HG02973 (cell line): Measurements from ENCODE around the gene RADIL.

Source experiments
- ATAC-seq: cut with Tn5 transposase; IDR thresholded peaks from one replicate; pipeline ENCODE4 v1.9.1; 2021; ENCODE audit warnings: moderate library complexity; ENCODE audit not compliant: unreplicated experiment

Gene RADIL

DNA sequence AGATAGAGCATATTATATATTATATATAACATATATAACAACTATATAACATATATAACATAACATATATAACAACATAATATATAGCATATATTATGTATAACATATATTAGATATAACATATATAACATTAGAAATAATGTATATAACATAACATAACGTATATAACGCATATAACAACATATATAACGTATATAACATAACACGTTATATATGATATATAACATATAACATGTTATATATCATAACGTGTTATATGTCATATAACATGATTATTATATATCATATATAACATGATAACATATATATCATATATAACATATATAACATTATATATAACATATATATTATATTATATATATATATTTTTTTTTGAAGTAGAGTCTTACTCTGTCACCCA lies 104.4 kb downstream of the RADIL start:
- ATAC-seq: no peak

DNA sequence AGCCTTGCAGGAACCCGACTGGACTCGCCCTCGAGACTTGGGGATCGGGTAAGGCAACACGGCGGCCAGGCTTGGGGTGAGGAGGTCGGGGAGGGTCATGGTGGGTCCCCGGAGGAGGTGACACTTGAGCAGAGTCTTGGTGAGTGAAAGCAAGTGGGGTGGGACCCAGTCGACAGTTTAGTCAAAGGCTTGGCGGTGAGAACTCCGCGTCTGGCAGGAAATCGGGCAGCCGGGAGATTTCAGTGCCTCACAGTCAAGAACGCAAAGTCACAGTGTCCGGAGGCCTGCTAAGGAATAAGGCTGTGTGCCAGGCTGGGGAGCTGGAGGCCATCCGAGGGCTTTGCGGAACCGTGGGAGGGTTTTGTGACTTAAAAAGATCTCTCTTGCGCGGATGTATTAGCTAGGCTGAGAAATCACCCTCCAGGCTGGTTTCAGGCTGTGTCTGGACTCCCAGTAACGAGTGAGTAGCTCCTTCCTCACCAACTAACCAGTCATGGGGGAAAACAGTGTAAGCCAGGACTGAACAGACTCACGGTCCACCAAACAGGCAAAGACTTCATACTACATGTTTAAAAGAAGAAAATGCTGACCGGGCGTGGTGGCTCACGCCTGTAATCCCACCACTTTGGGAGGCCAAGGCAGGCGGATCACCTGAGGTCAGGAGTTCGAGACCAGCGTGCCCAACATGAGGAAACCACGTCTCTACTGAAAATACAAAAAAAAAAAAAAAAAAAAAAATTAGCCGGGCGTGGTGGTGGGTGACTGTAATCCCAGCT lies 107.5 kb downstream of the RADIL start:
- peak; percentile 3 for ATAC-seq

DNA sequence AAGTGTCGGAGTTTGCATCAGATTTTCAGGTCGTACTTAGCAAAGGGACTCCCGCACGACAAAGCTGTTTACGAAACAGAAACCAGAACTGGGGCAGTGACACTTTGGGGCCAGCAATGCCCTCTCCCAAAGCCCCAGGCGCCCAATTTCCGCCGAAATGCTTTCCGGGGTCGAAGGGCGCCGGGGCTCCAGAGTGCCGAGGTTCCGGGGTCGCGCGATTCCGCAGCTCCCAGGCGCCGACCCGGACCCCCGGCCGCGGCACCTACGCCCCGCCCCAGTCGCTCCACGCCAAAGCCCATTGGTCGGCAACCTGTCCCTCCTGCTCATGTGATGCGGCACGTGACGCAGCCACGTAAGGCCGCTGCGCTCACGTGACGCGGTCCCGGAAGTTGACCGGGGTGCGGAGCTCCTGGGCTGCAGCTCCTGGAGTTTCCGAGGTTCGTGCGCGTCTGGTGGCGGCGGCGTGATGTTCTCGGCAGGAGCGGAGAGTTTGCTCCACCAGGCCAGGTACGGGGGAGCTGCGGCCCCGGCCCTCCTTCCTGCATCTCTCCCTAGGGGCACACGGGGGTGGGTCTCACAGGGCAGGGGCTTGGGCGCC lies 108.2 kb downstream of the RADIL start, which contains the start of gene AP5Z1:
TSS of gene AP5Z1 (plus strand) at position 374 of the 598 bp plus-strand sequence. CDS start at position 467, 93 bp downstream.
- peak; percentile 78 for ATAC-seq

DNA sequence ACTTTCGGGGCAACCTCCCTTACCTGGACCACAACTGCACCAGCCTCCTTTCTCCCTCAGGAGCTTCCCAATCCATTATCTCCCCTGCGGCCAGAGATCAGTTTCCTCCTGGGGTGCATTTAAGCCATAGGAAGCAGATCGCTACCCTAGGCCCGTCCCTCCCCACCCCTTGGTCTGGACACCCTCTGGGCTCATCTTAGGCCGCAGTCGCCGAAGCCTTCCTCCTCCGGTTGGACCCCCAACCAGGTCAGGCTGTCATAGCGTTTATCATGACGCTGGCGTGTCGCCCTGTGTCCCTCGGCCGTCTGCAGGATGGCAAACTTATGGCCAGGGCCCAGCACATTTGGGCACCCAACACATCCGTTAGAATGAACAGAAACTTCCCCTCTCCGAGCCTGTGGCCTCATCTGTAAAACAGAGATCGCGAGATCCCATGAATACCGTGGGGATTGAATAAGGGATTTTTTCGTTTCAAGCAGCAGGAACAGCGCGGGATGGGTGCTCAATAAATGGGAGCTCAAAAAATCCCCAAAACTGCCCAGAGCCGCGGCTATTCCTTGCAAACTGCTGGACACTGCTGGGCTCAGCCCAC lies 108.8 kb downstream of the RADIL start:
- ATAC-seq: peak; percentile 37

DNA sequence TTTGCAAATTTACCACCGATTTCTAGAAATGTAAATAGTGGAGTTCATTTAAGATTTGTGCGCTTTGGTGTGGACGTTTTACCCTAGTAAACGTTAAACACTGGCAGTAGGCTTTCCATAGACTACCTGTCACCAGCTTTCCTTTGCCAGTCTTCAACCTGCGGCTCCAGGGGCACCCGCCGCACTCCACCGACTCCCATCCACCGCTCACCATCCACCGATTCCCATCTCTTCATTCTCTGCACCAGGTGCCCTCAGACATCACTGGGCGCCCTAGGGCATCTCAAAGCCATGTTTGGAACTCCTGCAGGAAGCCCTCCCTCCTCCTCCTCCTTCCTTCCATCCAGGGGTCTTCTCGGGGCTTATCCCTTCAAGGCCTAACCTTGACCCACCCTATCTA lies 109.5 kb downstream of the RADIL start:
- no peak for ATAC-seq

DNA sequence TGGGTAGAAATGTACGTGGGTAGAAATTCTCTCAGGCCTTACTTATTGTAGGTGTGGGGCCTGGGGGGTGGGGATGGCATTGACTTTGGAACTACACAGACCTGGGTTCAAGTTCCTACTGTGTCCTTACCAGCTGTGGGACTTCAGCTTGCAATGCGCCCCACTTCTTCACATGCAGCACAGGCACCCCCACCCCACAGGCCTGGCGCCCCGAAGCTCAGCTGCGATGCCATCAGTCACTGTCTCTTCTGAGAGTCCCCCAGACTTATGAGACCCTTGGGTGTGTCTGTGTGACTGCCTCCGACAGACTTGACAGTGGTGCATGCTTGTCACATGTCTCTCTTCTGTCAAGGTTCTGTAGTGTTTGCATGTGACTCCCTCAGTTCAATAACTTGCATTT lies 111.2 kb downstream of the RADIL start:
- ATAC-seq: no peak

DNA sequence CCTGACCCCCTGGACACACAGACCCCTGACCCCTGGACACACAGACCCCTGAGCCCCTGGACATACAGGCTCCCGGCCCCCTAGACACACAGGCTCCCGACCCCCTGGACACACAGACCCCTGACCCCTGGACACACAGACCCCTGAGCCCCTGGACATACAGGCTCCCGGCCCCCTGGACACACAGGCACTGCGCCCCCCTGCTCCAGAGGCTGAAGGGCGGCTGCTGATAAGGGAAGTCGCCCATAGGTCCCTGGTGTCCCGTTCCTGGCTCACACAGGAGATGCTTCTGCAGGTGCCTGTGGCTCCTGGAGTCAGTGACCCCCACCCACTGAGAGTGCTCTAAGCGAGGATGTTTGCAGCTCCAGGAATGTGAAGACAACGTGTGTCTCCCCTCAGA lies 111.8 kb downstream of the RADIL start:
- no peak for ATAC-seq

DNA sequence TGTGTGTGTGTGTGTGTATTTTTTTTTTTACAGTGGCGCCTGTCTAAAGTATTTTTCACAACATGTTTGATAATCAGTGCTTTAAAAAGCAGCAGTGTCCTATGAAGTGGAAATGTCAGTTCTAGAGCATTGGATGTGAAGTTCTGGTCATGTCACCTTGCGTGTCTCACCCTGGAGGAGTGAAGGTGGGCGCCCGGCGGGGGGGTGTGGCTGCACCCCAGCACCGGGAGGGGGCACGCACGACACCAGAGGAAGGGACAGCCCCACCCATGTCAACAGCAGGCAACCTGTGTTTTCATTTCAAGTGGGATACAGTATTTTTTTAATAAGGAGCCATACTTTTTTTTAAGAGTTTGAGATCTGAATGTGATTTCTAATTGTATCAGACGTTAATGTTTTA lies 112.6 kb downstream of the RADIL start:
- no peak for ATAC-seq

DNA sequence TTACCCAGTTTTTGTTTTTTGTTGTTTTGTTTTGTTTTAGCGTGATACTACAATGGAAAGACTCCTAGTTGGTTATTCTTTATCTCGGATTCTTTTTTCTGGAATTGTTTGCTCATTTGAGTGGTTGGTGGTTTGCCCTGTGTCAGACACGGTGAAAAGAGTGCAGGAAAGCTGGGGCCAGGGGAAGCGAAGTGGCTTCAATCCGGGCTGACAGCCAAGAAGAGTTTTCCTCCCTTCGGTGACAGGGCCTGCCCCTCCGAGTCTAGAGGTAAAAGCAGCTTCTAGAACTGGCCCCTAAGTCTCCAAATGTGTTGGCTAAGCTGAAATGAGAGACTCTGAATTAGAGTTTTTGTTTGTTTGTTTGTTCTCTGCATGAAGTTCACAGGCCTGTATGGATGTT lies 113.8 kb downstream of the RADIL start:
- no peak for ATAC-seq

DNA sequence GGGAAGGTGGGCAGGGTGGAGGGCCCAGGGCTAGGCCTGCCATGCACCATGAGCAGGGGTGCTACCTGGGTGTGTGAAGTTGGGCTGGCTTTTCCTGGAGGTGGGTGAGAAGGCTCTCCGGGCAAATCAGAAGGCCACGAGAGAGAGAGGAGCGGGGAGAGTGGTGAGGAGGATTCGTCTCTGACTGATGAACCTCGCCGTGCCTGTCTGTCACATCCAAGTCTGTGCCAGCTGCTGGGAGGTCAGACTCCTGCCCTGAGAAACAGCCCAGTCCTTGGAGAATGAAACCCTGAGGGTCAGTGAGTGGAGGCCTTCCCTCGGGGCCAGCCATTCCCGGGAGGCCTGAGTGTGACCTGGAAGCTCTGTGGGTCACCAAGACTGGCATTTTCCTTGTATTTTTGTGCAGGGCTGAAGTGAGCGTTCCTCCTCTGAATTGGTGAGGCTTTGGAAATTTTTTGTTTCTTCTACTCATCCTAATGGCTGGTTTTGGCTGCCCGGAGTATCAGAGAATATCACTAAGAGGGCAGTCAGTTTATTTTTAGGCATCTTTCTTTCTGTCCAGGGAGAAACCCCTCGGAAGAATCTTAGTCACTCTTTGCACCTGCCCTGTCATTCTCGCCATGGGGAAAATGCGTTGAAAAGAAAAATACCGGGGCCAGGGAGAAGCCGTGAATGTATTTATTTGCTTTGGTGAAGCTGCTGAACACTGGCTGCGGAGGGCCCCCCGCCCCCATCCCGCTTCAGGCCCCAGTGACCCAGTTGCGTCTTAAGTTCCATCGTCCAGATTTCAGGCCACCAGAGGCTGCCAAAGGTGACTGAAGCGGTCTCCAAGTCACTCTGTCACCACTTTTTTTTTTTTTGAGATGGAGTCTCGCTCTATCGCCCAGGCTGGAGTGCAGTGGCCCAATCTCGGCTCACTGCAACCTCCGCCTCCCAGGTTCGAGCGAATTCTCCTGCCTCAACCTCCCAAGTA lies 114.6 kb downstream of the RADIL start:
- no peak for ATAC-seq

DNA sequence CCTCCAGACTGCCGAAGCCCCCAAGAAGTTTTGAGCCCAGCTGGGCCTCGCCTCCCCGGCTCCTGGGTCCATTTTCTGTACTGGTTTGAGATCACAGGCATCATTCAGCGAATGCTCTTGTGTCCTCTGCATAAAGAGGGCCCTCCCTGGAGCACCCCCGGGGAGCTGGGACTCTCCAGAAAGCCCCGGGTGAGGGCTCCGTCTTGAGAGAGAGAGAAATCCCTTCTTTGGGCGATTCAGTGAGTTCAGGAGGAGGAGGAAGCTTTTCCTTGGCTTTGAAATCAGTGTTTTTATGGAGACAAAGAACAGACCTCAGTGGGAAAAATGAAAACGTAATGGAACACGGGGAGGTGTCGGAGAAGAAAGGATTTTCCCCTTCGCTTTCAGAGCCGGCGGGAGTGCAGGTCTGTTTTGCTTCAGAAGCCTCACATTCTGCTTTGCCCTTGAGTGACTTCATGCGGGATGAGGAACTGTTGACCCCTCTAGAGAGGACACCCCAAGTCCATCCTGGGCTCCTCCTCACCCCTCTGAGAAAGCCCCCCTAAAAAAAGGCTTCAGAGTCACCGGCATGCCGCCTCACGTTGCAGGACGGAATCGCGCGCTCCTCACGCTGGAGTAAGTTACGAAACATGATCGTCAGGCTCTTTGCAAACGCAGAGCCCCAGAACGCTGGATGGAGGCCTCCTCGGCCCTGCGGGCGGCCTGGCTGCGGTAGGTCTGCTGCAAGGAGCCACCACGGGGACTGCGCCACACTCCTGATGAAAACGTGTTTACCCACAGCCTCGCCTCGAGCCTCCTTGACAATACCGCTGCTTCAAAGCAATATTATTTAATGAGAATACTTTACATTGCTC lies 116.6 kb downstream of the RADIL start:
- no peak for ATAC-seq

DNA sequence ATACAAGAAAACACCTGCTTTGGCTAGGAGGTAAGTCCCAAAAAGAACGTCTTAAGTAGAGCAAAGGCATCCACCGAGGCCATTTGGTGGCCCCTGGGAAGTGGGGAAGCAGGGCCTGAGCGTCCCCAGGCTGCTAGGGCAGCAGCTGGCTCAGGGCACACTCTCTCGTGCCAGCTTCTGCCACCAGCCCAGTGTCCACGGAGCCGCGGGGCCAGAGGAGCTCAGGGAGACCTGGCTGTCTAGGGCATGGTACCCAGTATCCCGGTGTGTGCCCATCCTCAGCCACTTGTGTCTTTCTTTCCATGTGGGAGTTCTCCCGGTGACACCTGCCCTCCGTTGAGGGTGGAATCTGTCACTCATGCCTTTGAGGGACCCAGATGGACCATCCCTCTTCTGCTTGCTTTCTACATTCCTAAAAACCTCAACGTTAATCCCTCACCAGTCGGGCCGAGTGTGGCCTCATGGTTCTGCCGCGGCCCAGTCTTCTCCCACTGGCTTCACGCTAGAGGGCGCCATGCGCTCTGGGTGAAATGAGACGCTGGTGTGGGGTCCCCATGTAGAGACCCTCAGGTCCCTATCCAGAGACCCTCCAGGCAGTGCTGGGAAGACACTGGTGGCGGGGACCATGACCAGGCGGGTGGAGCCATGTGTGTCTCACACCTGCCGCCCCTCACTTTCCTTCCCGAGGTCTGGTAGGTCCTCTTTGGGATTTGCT lies 117.6 kb downstream of the RADIL start:
- no peak for ATAC-seq

DNA sequence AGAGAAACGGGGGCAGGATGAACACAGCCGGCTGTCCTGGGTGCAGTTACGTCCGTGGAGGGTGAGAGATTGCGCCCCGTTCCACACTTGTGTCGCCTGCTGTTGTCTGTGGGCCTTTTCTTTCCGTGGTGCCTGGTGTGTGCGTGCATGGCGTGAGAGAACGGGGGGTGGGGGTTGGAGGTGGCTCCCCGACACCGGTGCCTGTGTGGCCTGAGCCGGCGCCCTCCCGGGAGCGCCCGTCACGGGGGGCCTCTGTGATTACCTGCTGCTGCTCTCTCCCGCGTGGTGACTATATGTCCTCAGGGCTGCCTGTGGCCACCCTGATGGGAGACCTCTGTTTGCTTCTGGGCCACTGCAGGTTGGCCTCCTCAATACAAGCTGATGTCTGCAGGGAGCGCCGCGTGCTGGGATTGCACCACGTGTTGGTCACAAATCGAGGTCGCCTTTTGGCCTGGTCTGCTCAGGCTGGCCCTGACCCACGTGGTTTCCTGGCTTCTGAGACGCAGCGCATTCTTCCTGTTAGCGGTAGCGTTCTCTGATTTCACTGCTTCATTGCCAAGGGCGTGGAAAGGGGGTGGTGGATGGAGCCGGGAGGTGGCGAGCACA lies 119.0 kb downstream of the RADIL start:
- no peak for ATAC-seq

DNA sequence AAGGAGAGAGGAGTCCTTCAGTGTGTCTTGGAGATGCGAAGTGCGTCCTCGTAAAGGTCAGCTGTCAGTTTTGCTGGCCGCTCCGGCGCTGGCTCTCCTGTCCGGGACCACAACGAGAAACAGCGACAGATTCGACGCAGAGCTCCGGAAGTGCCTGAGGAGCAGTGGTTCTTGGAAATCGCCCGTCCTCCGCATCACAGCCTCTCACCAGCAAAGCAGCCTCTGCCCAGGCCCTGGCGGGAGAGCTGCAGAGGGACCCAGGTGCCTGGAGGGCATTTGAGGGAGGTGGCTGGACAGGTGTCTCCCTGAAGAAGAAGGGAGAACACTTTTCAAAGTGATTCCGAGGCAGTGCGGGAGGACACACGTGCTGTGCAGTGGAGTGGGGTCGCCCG lies 119.7 kb downstream of the RADIL start:
- ATAC-seq: no peak

DNA sequence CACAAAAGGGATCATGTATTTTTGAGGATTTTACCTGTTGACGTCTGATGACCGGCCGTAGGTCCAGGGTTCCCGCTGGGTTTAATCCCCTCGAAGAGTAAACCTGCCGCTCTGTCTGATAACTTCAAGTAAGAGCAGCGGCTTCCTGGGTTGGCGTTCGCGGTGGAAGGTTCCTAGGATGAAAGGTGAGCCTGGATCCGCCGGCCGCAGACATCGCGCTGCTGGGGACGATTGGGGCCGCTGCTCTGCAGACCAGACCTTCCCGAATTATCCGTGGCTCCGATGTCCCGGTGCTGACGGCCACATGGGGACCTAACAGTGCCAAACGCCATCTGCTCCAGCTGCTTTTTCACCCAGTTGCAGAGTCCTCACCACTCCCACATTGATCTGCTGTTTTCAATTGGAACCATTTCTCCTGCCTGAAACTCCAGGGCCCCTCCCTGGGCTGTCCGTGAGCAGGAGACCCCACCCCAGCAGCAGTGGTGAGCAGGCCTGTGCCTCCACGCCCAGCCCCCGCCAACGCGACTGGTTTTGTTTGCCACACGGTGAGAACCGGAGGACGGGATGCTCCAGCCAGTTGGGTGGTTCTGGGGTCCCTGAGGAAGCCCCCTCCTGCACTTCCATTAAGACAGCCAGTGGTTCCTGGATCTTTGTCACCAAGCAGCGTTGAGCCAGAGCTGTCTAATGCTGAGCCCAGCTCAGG lies 120.3 kb downstream of the RADIL start:
- ATAC-seq: no peak

DNA sequence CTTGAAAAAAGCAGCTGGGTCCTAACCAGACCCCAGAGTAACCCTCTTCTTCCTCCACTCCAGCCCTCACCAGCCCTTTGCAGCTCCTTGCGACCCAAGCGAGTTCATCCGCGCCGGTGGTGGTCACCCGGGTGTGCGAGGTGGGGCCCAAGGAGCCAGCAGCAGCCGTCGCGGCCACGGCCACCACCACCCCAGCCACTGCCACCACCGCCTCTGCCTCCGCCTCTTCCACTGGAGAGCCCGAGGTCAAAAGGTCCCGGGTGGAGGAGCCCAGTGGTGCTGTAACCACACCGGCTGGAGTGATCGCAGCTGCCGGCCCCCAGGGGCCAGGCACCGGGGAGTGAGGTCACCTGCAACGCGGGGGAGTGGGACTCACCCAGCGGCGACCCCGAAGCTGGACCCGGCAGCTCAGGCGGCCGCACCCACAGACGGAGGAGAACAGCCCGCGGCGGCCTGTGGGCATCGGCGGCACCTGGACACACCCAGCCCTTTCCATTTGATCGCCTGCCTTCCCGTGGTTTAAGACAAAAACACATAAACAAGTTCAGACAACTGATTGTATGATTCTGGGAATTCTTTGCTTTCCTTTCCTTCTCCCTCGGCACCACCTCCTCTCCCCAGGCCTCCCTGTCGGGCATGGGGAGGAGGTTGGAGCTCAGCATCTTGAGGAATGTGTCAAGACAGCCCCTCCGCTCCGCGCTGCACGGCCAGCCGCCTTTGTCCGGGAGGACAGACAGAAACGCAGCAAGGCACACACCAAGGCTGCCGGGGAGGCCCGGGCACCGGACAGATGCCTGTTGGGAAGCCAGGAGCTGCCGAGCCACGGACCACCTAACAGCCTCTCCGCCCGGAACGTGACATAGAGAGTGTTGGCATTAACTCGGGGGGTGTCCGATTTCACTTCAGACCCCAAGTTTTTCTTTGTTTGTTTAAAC lies 121.1 kb downstream of the RADIL start:
- ATAC-seq: no peak

DNA sequence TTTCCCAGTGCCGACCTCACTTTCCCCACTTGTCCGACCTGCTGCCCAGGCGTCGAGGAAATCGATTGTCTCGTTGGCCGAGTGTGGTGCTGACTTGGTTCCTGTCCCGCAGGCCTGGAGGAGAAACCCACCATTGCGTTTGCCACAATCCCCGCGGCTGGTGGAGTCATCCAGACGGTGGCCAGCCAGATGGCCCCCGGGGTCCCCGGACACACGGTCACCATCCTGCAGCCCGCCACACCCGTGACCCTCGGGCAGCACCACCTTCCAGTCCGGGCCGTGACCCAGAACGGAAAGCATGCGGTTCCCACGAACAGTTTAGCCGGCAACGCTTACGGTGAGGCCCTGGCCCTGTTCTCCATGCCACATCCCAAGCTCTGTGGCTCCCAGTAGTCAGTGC lies 122.6 kb downstream of the RADIL start:
- no peak for ATAC-seq
